ENCODE results near the gene SAMD5.

SAMD5 gene

GRCh38 chr6:147527197-147527596 is 18.7 kb downstream of the SAMD5 start:
- no peak for TF ChIP-seq FOXP2 (optimal IDR thresholded peaks at IDR 0.05; ENCODE audit: borderline replicate concordance, extremely low read depth, extremely low read length, insufficient read depth)
- TF ChIP-seq, protein P1, sequence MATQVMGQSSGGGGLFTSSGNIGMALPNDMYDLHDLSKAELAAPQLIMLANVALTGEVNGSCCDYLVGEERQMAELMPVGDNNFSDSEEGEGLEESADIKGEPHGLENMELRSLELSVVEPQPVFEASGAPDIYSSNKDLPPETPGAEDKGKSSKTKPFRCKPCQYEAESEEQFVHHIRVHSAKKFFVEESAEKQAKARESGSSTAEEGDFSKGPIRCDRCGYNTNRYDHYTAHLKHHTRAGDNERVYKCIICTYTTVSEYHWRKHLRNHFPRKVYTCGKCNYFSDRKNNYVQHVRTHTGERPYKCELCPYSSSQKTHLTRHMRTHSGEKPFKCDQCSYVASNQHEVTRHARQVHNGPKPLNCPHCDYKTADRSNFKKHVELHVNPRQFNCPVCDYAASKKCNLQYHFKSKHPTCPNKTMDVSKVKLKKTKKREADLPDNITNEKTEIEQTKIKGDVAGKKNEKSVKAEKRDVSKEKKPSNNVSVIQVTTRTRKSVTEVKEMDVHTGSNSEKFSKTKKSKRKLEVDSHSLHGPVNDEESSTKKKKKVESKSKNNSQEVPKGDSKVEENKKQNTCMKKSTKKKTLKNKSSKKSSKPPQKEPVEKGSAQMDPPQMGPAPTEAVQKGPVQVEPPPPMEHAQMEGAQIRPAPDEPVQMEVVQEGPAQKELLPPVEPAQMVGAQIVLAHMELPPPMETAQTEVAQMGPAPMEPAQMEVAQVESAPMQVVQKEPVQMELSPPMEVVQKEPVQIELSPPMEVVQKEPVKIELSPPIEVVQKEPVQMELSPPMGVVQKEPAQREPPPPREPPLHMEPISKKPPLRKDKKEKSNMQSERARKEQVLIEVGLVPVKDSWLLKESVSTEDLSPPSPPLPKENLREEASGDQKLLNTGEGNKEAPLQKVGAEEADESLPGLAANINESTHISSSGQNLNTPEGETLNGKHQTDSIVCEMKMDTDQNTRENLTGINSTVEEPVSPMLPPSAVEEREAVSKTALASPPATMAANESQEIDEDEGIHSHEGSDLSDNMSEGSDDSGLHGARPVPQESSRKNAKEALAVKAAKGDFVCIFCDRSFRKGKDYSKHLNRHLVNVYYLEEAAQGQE (IDR thresholded peaks at IDR 0.05; ENCODE audit: insufficient read depth in 1 of 2, low read depth in 2 of 2, low read length in 2 of 2) = no peak
- TF ChIP-seq TAF1 (IDR thresholded peaks at IDR 0.05; ENCODE audit: borderline replicate concordance, insufficient read depth, low read length) = no peak
- no peak for TF ChIP-seq SIN3A (IDR thresholded peaks at IDR 0.05; ENCODE audit: borderline replicate concordance, insufficient read depth, low read length)
- no peak for TF ChIP-seq POLR2AphosphoS5 (IDR thresholded peaks at IDR 0.05; ENCODE audit: low read depth, low read length)

DNA sequence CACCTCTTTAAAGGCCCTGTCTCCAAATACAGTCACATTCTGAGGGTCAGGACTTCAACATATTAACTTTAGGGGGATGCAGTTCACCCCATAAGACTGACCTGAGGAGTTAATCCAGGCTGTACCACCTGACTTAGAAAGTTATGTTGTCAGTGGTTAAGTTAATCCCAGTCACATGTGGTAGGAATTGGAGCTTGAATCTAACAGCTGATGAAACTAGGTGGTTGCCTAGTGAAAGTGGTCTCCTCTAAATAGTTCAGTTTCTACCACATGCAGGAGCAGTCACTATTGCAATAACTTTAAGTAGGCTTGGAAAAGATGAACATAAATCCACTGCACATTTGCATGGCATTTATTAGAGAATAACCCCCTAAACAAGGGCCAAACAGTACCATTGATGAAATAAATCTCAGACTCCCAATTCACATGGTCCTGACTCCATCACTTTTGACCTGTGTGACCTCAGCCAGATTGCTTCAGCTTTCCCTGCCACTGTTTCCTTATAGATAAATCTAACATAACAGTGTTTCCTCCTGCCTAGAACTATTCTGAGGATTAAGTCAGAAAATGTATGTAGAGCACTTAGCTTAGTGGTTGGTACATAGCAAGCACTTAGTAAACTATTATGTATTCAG is 20.1 kb downstream of the SAMD5 start:
- TF ChIP-seq, protein P1 (IDR thresholded peaks at IDR 0.05; ENCODE audit: insufficient read depth in 1 of 2, low read depth in 2 of 2, low read length in 2 of 2) = no peak
- TF ChIP-seq FOXP2 (optimal IDR thresholded peaks at IDR 0.05; ENCODE audit: borderline replicate concordance, extremely low read depth, extremely low read length, insufficient read depth) (no peak), POLR2AphosphoS5 (IDR thresholded peaks at IDR 0.05; ENCODE audit: low read depth, low read length) (no peak), SIN3A (IDR thresholded peaks at IDR 0.05; ENCODE audit: borderline replicate concordance, insufficient read depth, low read length) (no peak), TAF1 (IDR thresholded peaks at IDR 0.05; ENCODE audit: borderline replicate concordance, insufficient read depth, low read length) (no peak)

DNA sequence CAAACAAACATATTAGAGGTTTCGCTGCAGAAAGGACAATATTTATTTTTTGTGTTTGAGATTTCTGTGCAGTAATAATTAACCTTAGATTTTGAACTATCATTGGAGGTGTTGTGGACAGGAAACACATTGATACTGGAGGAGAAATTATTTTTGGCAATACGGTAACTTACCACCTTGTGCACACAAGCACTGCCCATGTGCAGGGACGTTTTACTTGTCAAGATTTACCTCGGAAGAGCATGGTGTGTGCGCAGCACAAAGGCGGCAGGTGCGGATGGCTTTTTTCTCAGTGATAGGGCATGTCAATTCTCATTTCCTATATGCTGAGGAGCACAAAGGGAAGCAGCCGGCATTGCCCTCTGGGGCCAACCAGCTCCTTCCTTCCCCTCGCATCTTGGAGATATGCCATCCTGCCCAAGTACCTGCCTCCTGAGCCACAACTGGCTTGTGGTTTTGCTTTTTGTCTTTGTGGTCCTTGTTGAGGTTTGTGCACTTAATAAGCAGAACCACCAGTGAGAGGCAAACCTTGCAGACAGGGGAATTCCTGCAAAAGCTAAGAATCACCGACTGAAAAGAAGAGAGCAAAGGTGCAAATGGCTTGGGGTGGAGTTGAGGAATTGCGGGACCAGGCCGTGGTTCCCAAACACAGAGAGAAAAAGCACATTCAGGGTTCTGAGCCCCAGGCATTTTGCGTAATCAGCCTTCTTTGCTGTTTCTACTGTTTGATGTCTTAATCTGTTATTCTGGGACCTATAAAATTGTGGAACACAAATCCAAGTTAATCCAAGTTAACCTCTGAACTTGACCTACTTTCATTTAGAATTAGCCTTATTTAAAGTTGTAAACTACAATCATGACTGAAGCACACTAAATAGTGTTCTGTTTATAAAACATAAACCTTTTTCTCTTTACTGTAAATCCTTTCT is 21.9 kb downstream of the SAMD5 start:
- TF ChIP-seq FOXP2 (optimal IDR thresholded peaks at IDR 0.05; ENCODE audit: borderline replicate concordance, extremely low read depth, extremely low read length, insufficient read depth) = no peak
- TF ChIP-seq SIN3A (IDR thresholded peaks at IDR 0.05; ENCODE audit: borderline replicate concordance, insufficient read depth, low read length) = no peak
- TF ChIP-seq TAF1 (IDR thresholded peaks at IDR 0.05; ENCODE audit: borderline replicate concordance, insufficient read depth, low read length) = no peak

DNA sequence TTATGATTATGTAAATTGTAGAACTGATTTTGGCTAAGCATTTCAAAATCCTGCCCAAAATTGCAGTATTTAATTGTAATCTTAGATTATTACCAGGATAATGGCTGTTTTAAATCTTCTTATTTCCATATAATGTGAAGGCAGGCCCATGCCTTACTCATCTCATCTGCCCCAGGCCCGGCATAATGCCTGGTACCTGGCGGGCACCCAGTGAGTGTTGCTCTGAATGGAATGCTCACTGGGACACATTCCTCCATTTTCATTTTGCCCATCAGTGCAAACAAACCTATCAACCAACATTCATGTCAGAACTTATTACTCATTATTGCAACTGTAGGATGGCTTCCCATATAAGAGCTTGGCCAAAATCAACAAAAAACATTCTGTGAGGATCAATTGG is 22.8 kb downstream of the SAMD5 start:
- TF ChIP-seq, protein P1 (IDR thresholded peaks at IDR 0.05; ENCODE audit: insufficient read depth in 1 of 2, low read depth in 2 of 2, low read length in 2 of 2) = no peak
- TF ChIP-seq TAF1 (IDR thresholded peaks at IDR 0.05; ENCODE audit: borderline replicate concordance, insufficient read depth, low read length) (no peak), FOXP2 (optimal IDR thresholded peaks at IDR 0.05; ENCODE audit: borderline replicate concordance, extremely low read depth, extremely low read length, insufficient read depth) (no peak), POLR2AphosphoS5 (IDR thresholded peaks at IDR 0.05; ENCODE audit: low read depth, low read length) (no peak), SIN3A (IDR thresholded peaks at IDR 0.05; ENCODE audit: borderline replicate concordance, insufficient read depth, low read length) (no peak)

DNA sequence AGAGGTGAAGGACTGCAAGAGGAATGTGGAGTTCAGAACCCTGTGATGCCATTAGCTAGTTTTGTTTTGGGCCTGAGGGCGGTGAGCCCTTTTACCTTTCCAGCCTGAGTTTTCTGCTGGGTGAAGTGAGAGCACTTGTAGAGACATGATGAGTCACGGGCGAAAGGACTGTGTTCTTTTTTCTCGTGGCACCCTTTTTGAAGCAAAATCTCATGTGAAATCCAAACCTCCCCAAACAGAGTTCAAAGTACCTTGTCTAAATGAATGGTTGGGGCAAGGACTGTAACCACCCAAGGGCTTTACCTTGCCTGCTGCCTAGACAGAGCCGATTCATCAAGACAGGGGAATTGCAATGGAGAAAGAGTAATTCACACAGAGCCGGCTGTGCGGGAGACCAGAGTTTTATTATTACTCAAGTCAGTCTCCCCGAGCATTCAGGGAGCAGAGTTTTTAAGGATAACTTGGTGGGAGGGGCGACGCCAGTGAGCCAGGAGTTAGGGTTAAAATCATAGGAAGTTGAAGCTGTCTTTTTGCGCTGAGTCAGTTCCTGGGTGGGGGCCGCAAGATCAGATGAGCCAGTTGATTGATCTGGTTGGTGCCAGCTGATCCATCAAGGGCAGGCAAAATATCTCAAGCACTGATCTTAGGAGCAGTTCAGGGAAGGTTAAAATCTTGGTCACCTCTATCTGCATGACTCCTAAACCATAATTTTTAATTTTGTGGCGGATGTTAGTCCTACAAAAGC is 25.8 kb downstream of the SAMD5 start:
- TF ChIP-seq POLR2AphosphoS5 (IDR thresholded peaks at IDR 0.05; ENCODE audit: low read depth, low read length) (no peak), SIN3A (IDR thresholded peaks at IDR 0.05; ENCODE audit: borderline replicate concordance, insufficient read depth, low read length) (no peak), TAF1 (IDR thresholded peaks at IDR 0.05; ENCODE audit: borderline replicate concordance, insufficient read depth, low read length) (no peak), FOXP2 (optimal IDR thresholded peaks at IDR 0.05; ENCODE audit: borderline replicate concordance, extremely low read depth, extremely low read length, insufficient read depth) (no peak)
